Fibroblast of skin of left quadriceps (primary cell): ENCODE measurements around the gene DMRT1.

ENCODE experiments used
- DNase-seq, 2 experiments: peaks; one replicate each; pipeline ENCODE4 v3.0.0-alpha.2; 2013; ENCODE audit warnings: low read depth in 2 of 2

DMRT1 gene

DNA sequence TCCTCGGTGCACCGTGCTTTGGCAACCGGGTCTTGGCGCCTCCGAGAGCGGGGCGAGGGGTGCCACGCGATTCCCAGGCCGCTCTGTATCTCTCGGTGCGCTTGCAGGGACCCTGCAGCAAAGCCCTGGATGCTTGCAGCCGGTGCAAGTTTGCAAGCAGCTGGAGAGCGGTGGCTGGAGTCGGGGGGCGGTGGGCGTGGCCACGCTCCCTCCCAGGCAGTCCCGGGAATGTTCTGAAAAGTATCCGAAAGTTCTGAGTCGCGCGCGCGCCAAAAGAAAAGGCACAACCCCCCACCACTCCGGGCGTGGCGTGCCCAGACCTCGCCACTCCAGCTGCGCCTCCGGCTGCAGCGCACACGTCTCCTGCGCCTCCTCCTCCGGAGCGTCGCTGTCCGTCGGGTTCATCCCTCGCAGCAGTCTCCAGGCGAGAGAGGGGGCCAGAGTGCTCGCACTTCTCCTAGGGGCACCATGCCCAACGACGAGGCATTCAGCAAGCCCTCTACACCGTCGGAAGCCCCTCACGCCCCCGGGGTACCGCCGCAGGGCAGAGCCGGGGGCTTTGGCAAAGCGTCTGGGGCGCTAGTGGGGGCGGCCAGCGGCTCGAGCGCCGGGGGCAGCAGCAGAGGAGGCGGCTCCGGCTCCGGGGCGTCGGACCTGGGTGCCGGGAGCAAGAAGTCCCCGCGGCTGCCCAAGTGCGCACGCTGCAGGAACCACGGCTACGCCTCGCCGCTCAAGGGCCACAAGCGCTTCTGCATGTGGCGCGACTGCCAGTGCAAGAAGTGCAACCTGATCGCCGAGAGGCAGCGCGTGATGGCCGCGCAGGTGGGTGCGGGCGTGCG is at the start of gene DMRT1:
Gene DMRT1, plus strand, starts transcription at position 327 of the 839 bp plus-strand sequence. Its CDS starts 142 bp downstream, at position 469.
- no peak for DNase-seq

DNA sequence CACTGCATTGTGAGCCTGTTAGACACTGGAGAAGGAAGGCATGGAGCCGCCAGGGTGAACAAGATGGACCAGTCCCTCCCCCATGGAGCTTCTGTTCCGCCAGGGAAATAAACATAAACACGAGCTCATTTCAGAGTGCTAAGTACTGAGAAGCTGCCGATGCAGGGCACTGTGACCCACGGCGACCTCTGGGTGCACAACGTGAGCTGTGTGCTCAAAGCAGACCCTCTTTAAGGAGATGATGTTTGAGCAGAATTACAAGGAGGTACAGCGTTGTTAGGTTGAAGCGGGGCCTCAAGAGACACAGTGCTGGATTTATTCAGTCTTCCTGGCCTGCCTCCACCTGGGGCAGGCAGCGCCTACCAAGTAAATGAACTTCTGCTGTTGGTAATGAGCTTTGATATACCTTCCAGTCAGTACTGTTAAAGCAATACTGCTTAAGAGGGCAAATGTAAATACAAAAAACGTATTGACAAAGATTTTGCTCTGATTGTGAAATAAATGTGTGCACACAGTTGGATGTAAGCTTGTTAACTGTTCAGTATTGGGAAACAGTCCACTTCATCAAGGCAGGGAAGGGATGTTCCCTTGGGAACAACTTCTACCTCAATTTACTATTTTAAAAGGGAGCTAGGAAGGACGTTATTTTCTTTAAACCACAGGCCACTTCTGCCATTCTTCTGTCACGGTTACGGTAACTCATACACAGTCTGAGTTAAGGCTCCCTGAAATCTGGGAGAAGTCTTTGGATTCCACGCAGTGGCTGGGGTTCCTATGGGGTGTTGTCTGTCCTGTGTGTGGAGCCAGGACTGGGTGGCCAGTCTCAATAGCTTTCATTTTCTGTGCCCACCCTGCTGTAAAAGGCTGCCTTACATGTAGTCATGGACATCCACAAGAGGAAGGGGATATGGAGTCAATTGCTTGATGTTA is 48.9 kb upstream of the DMRT1 start:
- DNase-seq, result no peak

DNA sequence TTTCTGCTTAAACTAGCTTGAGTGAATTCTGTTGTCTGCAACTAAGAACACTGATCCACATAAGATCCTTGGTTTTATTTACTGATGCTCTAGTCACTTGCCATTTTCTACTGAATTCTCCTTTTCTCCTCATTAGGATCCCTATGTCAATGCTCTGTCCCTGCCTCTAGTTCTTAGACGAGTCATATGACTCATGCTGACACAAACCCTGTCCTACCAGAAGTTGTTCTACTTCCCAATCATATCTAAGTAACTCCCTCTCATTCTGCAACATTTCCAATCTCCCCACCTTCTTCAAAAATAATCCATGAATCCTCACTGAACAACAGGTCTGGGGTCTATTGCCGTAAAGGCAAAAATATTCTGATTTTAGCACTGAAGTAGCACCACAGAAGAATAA is 47.1 kb upstream of the DMRT1 start:
- no peak for DNase-seq

- DNase-seq, result no peak
These were observed 45.6 kb upstream of the DMRT1 start for GRCh38 chr9:795869-796268.

DNA sequence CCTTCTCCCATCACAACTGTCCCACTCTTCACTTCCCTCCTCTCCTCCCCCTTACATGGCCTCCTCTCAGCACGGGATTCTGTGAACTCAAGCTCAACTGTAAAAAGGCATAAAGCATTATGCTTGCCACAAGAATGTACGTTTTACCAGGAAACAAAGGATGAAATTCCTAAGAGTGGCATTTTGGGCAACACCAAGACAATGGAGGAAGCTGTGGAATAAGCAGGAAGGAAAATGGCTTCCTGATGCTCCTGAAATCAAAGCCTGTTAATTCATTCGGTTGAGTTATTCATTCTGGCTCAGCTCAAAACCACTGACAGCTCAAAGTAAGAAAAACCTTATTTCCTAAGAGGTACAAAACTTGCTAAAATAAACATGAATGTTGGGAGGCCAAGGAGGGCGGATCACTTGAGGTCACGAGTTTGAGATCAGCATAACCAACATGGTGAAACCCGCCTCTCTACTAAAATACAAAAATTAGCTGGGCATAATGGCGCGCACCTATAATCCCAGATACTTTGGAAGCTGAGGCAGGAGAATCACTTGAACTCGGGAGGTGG is 40.8 kb upstream of the DMRT1 start:
- no peak for DNase-seq

- DNase-seq, result peak; percentile 73 to 75
These were observed 40.0 kb upstream of the DMRT1 start for GRCh38 chr9:801399-802071.

DNA sequence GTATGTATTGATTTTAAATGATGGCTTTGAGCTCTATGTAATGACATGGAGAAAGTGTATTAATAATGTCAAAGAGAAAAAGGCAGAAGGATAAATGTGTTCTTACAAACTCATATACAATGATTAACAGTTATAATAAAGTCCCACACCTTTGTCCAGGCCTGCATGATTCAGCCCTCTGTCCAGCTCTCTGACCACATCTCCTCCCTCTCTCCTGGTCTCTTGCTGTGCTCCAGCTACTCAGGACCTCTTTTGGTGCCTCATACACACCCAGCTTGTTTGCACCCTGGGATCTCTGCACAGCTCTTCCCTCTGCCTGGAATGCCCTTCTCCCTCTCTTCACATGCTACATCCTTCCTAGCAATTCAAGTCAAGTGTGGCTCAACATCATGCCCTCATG is 37.5 kb upstream of the DMRT1 start:
- no peak for DNase-seq

- no peak for DNase-seq
These were observed 36.3 kb upstream of the DMRT1 start for GRCh38 chr9:805151-805550.

- DNase-seq, result peak; percentile 15 to 17
These were observed 35.0 kb upstream of the DMRT1 start for GRCh38 chr9:806285-807156.

GRCh38 chr9:811106-811531 is 30.4 kb upstream of the DMRT1 start:
- no peak for DNase-seq

DNA sequence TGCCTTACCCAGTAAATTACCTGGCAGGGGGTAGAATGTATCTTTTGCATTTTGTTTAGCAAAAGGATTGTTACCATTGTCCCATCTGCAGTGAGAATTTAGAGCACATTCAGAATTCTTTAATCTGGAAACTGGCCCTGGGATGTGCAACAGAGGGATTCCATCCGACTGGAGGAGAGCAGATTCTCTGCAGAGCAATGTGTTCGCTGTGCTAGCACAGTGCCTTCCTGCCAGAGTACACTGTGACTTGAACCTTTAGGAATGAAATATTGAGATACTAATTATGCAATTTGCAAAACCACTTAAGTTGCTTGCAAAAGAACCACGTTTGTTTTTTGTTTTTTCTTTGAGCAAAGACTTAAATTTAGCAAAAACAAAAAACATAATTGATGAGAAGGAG is 22.5 kb upstream of the DMRT1 start:
- no peak for DNase-seq

GRCh38 chr9:826500-827280 is 14.8 kb upstream of the DMRT1 start:
- no peak for DNase-seq

DNA sequence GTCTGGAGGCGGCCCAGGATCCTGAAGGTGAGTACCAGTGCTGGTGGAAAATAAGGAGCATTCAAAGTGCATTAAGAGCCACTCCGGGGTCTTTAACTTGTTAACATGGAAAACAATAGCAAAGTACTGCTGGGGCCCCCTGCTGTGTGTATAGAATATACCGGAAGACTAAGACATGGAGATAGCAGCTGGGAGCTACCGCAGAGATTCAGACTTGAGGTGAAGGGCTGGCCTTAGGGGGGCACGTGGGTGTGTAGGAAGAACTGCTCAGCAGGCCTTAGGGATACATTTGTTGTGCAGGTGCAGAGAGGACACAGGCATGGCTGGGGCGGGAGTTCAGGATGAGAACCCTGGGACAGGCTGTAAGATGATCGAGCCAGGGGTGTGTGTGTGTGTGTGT is 1.2 kb upstream of the DMRT1 start:
- DNase-seq, result no peak

DNA sequence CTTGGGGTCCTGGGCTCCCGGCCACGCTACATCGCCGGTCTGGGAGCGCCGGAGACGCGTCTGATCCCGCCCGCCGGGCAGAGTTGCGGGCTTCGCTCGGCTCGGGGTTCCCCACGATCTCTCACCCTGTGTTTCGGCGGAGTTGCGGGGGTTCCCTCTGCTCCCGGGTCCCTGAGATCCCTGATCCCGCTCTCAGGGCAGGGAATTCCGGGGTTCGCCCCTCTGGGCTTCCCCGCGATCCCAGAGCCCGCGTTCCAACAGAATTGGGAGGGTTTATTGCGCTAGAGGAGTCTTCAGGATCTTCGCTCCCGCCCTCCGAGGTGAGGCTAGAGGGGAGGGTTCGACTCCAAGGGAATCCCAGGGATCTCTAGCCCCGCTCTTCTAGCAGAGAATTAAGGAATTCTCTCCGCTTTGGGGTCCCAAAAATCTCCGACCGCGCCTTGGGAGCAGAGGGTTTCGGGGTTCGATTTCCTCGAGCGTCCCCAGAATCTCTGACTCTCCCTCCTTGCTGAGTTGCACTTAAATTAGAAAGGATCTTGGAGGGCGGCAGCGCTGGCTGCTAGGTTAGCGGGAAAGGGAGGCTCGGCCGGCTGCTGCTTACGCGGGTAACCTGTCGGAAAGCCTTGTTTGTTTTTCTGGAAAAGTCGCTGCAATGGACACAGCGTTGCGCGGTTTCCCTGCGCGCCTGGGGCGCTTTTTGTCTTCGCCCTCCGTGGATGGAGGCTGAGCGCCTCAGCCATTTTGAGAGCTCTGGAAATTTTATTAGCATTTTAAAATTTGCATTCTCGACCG is 1.3 kb downstream of the DMRT1 start:
- DNase-seq, result no peak

- DNase-seq, result no peak
These were observed 1.9 kb downstream of the DMRT1 start for GRCh38 chr9:843427-843785.

GRCh38 chr9:846852-847251 is 5.4 kb downstream of the DMRT1 start:
- DNase-seq, result no peak

GRCh38 chr9:847505-847904 is 6.0 kb downstream of the DMRT1 start:
- no peak for DNase-seq

GRCh38 chr9:849431-849830 is 7.9 kb downstream of the DMRT1 start:
- DNase-seq, result no peak

DNA sequence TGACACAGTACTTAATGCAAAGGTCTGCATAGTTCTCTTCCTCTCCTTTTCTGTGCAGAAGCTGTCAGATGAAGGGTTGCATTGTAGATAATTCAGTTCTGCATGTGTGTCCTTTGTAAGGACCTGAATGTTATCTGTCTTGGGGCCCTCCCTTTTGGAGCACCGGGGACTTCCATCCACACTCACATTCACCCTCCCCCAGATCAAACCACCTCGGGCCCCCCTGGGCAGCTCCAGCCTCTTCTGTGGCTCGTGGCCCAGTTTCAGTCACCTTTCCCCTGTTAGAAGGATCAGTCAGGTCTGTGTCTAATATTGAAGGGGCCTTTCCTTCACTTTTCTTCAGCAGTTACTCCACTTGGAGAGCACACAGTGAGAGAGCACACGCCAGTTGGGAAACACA is 11.0 kb downstream of the DMRT1 start:
- DNase-seq, result no peak
